ENCODE measurements around the gene FSCB.
"Not testable (repeated sequence)": the region's sequence is repeated elsewhere in the genome, so short reads cannot be mapped to it uniquely, and the experiment has no call there.

The FSCB gene

DNA sequence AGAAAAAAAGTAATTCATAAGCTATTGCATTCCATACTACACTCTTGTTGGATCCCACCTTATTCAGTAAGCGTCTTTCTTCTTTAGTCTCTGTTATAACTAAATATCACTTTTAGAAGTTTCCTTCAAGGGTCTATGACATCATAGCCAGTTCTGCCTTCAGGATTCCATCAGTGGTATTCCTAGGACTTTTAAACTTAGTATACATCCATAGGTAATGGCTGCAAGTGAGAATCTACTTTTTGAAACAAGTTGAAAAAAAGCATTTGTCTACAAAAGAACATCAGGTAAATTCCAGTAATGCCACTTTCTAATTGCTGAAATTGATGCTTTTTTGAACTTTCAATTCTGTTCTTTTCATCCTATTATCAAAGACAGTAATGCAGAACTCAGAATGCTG is at the start of gene FSCB:
TSS of gene FSCB (minus strand) at position 101 of the 400 bp plus-strand sequence. CDS start 296 bp downstream, outside the sequence.
- no peak for DNase-seq

GRCh38 chr14:44531658-44532057 is 24.6 kb upstream of the FSCB start:
- DNase-seq = no peak

DNA sequence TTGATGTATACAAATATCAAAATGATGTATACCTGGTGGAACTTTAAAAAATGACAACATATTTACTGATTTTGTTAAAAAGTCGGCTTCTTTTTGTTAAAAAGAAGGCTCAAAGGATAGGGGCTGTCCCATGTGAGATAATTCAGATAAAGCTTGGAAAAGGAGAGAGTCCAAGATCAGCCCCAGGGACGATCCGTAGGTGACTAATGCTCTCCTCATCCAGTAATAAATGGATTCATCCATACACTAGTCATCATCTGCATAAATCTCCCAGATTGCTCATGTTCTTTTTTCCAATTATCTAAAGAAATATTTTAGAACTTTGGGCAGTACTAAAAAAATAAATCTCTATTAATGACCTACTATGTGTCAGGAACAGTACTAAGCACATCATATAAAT is 23.4 kb upstream of the FSCB start:
- no peak for DNase-seq

DNA sequence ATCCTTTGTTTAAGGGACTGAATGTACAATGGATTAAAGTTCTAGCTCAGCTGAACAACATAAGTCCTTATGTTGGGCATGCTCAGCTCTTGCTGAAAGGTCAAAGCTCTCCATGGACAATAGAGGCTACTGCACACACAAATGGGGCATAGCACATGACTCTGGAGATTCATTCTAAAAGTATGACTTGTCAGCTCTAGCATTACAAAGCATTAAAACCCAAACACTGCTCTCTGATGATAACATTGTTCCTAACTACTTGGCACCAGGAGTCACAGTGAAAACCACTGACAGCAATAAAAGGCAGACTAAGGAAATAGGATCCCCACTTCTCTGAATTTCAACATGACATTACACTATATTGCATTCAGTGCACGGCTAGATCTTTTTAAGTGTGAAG is 21.9 kb upstream of the FSCB start:
- DNase-seq = no peak

DNA sequence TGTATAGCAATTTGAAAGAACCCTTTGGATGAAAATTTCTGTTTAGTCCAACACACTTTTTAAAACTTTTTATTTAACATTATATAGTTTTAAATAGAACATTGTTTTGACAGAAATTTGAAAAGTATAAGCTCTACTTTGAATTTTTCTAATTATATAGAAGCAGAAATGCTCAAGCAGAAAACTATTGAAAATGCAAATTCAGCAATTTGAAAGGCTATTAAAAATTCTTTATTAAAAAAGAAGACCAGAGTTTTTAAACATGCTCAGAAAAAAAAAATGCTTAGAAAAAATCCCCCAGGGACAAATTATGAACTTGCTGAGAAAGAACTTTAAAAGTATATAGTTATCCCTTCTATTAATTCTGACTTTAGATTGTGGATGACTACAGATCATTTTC is 21.1 kb upstream of the FSCB start:
- DNase-seq = no peak

DNA sequence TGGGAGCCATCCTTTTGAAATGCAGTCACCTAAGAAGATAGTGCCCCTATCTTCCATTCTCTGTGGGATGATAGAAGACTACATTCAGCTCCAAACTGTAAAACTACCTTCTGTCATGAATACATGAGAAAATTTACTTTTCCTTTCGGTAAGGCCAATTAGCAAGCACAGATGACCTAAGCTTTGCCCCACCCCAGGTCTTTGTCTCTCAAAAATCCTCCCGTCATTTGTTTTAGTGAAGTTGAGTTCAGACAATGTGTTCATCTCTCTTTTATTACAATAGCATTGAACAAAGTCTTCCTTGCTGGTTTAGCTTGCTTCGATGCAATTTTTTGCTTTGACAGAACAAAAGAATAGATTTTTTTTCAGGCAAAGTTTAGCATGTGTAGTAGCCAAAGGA is 18.2 kb upstream of the FSCB start:
- no peak for DNase-seq

GRCh38 chr14:44515668-44516067 is 8.6 kb upstream of the FSCB start:
- DNase-seq = not testable (repeated sequence)

- no peak for DNase-seq
Observed at GRCh38 chr14:44508834-44509233, 1.8 kb upstream of the FSCB start.

DNA sequence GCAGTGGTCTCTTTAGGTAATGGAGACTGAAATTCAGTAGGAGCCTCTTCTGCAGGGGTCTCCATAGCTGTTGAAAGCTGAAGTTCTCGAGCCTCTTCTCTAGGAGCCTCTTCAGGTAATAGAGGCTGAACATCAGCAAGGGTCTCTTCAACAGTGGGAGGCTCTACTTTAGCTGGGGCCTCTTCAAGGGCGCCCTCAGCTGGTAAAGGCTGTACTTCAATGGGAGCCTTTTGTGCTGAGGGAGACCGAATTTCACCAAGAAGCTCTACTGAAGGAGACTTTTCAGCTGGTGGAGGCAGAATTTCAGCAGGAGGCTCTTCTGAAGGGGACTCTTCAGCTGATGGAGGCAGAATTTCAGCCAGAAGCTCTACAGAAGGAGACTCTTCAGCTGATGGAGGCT is 1.5 kb downstream of the FSCB start:
- DNase-seq = no peak

GRCh38 chr14:44497148-44497547 is 9.9 kb downstream of the FSCB start:
- no peak for DNase-seq

- DNase-seq = no peak
Observed at GRCh38 chr14:44494137-44494536, 12.9 kb downstream of the FSCB start.

DNA sequence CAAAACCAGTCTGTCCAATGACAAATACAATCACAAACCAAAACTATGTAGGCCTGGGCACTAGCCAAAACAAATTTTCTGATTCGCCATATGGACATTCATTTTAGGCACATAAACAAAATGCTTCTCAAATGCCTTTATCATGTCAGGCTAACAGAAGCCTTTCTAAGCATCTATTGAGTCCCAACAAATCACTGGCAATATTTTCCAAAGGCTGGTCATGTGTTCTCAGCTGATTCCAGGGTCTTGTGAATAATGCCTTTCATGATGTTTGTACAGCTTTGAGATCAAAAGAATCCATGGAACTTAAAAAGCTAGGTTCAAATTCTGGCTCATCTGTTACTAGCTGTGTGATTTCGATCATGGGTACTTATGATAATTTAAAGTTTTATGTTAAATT is 16.1 kb downstream of the FSCB start:
- DNase-seq = no peak

DNA sequence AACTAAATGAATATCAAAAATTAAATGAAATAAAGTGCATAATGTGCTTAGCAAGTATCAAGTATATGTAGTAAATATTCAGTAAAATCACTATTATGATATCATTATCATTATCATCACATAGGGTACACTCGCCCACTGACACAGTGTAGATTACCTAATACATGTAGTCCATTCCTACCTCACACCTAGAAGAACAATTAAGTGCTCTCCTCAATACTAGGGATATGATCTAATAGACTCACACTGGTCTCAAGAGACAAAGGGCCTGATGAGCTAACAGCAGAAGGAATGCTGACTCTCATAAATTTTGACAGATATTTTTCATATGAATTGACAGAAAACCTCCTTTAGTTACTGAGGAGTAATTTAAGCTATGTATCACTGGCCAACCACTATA is 29.1 kb downstream of the FSCB start:
- DNase-seq = no peak

- no peak for DNase-seq
Observed at GRCh38 chr14:44468771-44469170, 38.3 kb downstream of the FSCB start.

DNA sequence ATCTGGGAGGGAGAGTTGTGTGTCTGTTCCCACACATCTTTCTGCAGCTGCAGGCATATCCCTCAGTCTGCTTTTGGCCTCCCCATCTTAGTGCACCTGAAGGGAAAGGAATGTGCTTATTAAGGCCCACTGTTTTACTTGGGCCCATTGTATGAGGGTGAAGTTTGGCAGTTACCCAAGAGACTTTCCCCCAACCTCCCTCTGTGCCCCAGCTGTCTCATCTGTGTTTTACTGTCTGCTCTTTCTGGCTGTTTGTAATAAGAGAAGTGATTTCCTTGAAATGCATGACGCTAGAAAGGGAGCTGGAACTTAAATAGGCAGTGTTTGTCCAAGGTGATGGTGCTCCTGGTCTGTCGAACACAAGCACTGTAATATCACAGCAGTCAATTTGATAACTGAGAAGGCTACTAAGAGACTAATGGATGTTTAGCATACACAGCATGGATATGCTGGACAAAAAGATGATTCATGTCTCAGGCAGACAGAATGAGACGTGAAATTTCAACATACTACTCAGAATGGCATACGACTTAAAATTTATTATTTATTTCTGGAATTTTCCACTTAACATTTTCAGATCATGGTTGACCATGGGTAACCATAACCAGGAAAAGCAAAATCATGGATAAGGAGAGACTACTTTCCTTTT is 43.6 kb downstream of the FSCB start:
- DNase-seq = no peak

- no peak for DNase-seq
Observed at GRCh38 chr14:44462381-44462780, 44.7 kb downstream of the FSCB start.

- DNase-seq = no peak
Observed at GRCh38 chr14:44461811-44462210, 45.3 kb downstream of the FSCB start.
